ENCODE measurements around the gene COL6A6.

GRCh38 chr3:130557336-130558035 lies 40.5 kb downstream of the COL6A6 start:
- TF ChIP-seq EZH2 (IDR thresholded peaks at IDR 0.05; ENCODE audit: low read depth): no peak
- TF ChIP-seq CTCF (conservative IDR thresholded peaks at IDR 0.05): no peak

All from PC-9 (cell line).